ENCODE data around the gene SPTSSA.

DNA sequence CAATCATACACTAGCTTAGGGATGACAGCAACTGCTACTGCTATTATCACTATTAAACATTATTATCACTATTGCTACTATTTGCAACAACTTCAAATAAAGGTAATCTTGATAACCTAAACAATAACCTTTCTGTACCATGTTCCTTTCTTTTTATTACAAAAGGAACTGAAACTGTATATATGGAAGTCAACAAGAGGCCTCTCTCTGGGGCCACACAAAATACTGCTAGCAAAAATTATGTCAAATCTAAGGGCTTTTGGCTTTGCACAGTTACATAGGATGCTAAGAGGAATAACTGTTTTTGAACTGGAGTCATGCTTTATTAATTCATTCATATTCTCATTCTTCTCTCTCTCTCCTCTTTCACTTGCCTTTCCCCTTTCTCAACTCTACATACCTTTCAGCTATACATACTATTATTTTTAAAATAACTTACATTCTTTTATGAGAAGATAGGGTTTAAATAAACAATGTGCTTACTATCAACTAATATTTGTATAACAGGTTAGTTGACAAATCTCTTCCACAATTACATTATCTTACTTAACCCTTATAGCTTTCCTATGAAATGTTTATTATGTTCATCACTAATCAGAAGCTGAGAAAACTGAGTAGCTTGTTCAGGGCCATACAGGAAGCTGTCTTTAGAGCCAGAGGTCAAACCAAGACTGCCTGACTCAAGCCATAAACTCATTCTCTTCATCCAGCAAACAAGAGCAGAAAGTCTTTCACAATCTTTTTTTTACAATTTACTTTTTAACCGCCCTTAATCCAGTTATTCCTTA, 25.7 kb downstream of the SPTSSA start:
- TF ChIP-seq CTCF (conservative IDR thresholded peaks at IDR 0.05) (no peak), ZFX (IDR thresholded peaks at IDR 0.05) (no peak)

Measured in C4-2B (cell line).